ENCODE measurements around the gene SUOX. TPM values are rescaled to one million over a fixed set of nuclear protein-coding genes. Genes with fewer than 3 reads are reported as not detected.

SUOX gene
- total and polyA plus RNA-seq, 4 donors, result 17.3 to 39.3 (median 33.0) TPM

- H3K4me3 ChIP-seq (ENCODE audit: low read depth in 1 of 3, low read length in 3 of 3), result no peak overlapping the region
- no peaks in the 10 kb centered on the region for H3K27me3 ChIP-seq (ENCODE audit: control insufficient read depth in 4 of 4, insufficient read depth in 4 of 4, low read length in 3 of 4)
- TF ChIP-seq EGR1 (IDR thresholded peaks at IDR 0.05; ENCODE audit: low read depth in 2 of 2) (no peak), HNF4G (IDR thresholded peaks at IDR 0.05) (no peak), RXRA (IDR thresholded peaks at IDR 0.05) (no peak), TAF1 (conservative IDR thresholded peaks at IDR 0.05) (no peak), MAX (IDR thresholded peaks at IDR 0.05) (no peak), REST (IDR thresholded peaks at IDR 0.05) (no peak), CTCF (IDR thresholded peaks at IDR 0.05; ENCODE audit: low read depth, low read length, missing input control) (no peak), ATF3 (IDR thresholded peaks at IDR 0.05) (no peak), GABPA (IDR thresholded peaks at IDR 0.05 in 1 of 2, conservative IDR thresholded peaks at IDR 0.05 in 1 of 2) (no peak), HNF4A (conservative IDR thresholded peaks at IDR 0.05) (no peak), SP1 (IDR thresholded peaks at IDR 0.05) (no peak), ZBTB33 (IDR thresholded peaks at IDR 0.05) (no peak), YY1 (IDR thresholded peaks at IDR 0.05) (no peak), FOXA1 (IDR thresholded peaks at IDR 0.05) (no peak), FOXA2 (IDR thresholded peaks at IDR 0.05) (no peak), RAD21 (IDR thresholded peaks at IDR 0.05) (no peak), JUND (IDR thresholded peaks at IDR 0.05) (no peak), NR2F2 (IDR thresholded peaks at IDR 0.05) (no peak)
- H3K36me3 ChIP-seq (ENCODE audit: control insufficient read depth in 4 of 4, insufficient read depth in 3 of 4, low read depth in 1 of 4, low read length in 3 of 4), result peaks cover 0 to 10% (median under 1%) of the 10 kb centered on the region in 4 donors
- H3K4me1 ChIP-seq (ENCODE audit: control insufficient read depth in 4 of 4, insufficient read depth in 4 of 4, low read length in 3 of 4), result no peaks in the 10 kb centered on the region
- H3K9me3 ChIP-seq (ENCODE audit: control insufficient read depth in 4 of 4, low read length in 3 of 4), result no peaks in the 10 kb centered on the region
- H3K27ac ChIP-seq (ENCODE audit: low read depth in 1 of 2, low read length in 2 of 2), result no peak overlapping the region
- WGBS, result 92% methylated on average over 6 of the region's 6 CpGs
- no peak overlapping the region for H3K9ac ChIP-seq (ENCODE audit: low read depth in 1 of 2, low read length in 2 of 2)
- no peak for DNase-seq (ENCODE audit: low spot score)
Observed at GRCh38 chr12:55955800-55956508, 41.1 kb upstream of the SUOX start.

All from liver (tissue), 9 donors.